NT2/D1 (cell line): ENCODE measurements around the gene IPPK.

Source experiments
- DNase-seq: peaks from one replicate; pipeline ENCODE4 v3.0.0-alpha.2; 2011; ENCODE audit warnings: low read depth, low spot score
- H3K27me3 ChIP-seq: 2 replicates; pipeline ENCODE4 v1.6.0; 2011; ENCODE audit warnings: mild to moderate bottlenecking; ENCODE audit not compliant: insufficient read length, insufficient read depth
- H3K36me3 ChIP-seq: 2 replicates; pipeline ENCODE4 v1.6.1; 2011; ENCODE audit warnings: mild to moderate bottlenecking, low read length, mixed read lengths; ENCODE audit not compliant: insufficient read depth, insufficient read length
- H3K4me1 ChIP-seq: 2 replicates; pipeline ENCODE4 v1.5.1; 2011; ENCODE audit not compliant: insufficient read depth, insufficient read length
- H3K4me3 ChIP-seq: 2 replicates; pipeline ENCODE4 v1.5.1; 2011; ENCODE audit warnings: low read depth; ENCODE audit not compliant: insufficient read length
- H3K9ac ChIP-seq: 2 replicates; pipeline ENCODE4 v1.6.0; 2011; ENCODE audit warnings: low read depth; ENCODE audit not compliant: insufficient read length
- H3K9me3 ChIP-seq: 2 replicates; pipeline ENCODE4 v1.5.1; 2011; ENCODE audit warnings: mild to moderate bottlenecking, low read length; ENCODE audit not compliant: insufficient read depth
- SUZ12 ChIP-seq: IDR thresholded peaks from 2 replicates; pipeline ENCODE4 v1.6.1; 2011; ENCODE audit not compliant: insufficient read length, insufficient read depth; ENCODE audit errors: extremely low read depth
- YY1 ChIP-seq: IDR thresholded peaks from 2 replicates; pipeline ENCODE4 v1.6.1; 2011; ENCODE audit not compliant: insufficient read length, insufficient read depth
- ZNF274 ChIP-seq: IDR thresholded peaks from 2 replicates; pipeline ENCODE4 v1.6.1; 2011; ENCODE audit warnings: mild to moderate bottlenecking, low read depth, low read length

The IPPK gene

GRCh38 chr9:92648474-92648971, 21.4 kb downstream of the IPPK start:
- H3K9ac ChIP-seq: no peak overlapping the region
- TF ChIP-seq ZNF274 (no peak), YY1 (no peak), SUZ12 (no peak)
- H3K9me3 ChIP-seq: no peaks in the 10 kb centered on the region
- H3K4me3 ChIP-seq: no peak overlapping the region
- DNase-seq: no peak
- no peaks in the 10 kb centered on the region for H3K27me3 ChIP-seq
- peaks cover 81% of the 10 kb centered on the region for H3K36me3 ChIP-seq
- no peaks in the 10 kb centered on the region for H3K4me1 ChIP-seq

DNA sequence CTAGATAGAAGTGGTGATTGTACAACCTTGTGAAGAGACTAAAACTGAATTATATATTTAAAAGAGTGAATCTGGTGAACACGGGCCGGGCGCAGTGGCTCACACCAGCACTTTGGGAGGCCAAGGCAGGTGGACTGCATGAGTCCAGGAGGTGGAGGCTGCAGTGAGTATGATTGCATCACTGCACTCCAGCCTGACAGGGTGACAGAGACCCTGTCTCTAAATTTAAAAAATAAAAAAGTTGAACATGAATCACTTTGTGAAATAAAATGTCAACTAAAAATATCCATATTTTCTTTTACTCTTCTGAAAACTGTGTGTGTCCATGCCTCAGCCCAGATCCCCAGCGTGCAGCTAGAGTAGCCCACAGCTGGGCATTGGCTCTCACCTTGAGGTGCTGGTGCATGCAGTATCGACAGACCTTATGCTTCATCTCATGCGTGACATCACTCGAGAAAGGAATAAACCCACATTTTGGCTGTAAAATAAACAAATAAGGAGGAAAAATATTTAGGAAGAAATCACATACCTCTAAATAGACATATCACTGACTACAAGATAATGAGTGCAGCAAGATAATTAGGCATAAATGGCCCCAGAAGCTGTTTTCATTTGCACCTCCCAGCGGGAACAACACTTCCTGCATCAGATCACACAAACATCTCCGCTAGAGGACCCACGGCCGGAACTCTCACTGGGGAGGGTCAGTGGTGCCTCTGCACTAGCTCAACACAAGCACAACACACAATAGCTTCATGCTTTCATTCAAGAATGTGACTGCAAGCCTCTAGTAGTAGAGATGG, 22.1 kb downstream of the IPPK start:
- no peak for DNase-seq
- TF ChIP-seq ZNF274: no peak
- TF ChIP-seq YY1: no peak
- no peak for TF ChIP-seq SUZ12
- Histone ChIP-seq H3K9me3 (no peaks in the 10 kb centered on the region), H3K4me1 (no peaks in the 10 kb centered on the region), H3K9ac (no peak overlapping the region), H3K27me3 (no peaks in the 10 kb centered on the region), H3K36me3 (peaks cover 81% of the 10 kb centered on the region), H3K4me3 (no peak overlapping the region)

DNA sequence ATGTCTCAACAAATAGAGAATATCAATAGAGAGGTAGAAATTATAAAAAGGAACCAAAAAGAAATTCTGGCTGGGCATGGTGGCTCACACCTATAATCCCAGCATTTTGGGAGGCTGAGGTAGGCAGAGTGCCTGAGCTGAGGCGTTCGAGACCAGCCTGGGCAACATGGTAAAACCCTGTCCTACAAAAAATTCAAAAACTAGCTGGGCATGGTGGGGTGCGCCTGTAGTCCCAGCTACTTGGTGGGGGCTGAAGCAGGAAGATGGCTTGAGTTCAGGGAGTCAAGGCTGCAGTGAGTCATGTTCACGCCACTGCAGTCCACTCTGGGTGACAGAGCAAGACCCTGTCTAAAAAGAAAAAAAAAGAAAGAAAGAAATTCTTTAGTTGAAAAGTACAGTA, 24.9 kb downstream of the IPPK start:
- TF ChIP-seq YY1 (no peak), SUZ12 (no peak), ZNF274 (no peak)
- Histone ChIP-seq H3K27me3 (no peaks in the 10 kb centered on the region), H3K4me1 (no peaks in the 10 kb centered on the region), H3K4me3 (no peak overlapping the region), H3K9me3 (no peaks in the 10 kb centered on the region), H3K36me3 (peaks cover 87% of the 10 kb centered on the region), H3K9ac (no peak overlapping the region)
- DNase-seq: no peak

DNA sequence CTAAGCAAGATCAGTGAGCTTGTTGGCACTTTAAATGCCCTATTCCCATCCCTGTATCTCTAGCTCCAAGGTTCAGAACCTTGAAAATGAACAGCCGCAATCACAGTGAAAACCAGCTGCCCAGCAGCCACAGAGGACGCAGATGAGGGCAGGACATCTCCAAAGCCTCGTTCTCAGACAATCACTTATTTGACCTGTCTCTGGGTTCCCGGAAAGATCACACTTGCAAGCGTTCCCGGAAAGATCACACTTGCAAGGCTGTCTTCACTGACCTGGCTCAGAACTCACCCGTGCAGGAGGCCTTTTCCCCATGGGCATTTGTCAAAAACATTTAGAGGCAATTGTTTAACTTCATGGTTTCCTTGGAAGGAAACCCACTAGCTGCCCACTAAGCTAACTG, 25.7 kb downstream of the IPPK start:
- Histone ChIP-seq H3K4me3 (no peak overlapping the region), H3K27me3 (no peaks in the 10 kb centered on the region), H3K4me1 (no peaks in the 10 kb centered on the region), H3K9me3 (no peaks in the 10 kb centered on the region), H3K36me3 (peaks cover 90% of the 10 kb centered on the region), H3K9ac (no peak overlapping the region)
- no peak for DNase-seq
- TF ChIP-seq YY1 (no peak), SUZ12 (no peak), ZNF274 (no peak)

GRCh38 chr9:92642564-92642963, 27.4 kb downstream of the IPPK start:
- no peaks in the 10 kb centered on the region for H3K27me3 ChIP-seq

DNA sequence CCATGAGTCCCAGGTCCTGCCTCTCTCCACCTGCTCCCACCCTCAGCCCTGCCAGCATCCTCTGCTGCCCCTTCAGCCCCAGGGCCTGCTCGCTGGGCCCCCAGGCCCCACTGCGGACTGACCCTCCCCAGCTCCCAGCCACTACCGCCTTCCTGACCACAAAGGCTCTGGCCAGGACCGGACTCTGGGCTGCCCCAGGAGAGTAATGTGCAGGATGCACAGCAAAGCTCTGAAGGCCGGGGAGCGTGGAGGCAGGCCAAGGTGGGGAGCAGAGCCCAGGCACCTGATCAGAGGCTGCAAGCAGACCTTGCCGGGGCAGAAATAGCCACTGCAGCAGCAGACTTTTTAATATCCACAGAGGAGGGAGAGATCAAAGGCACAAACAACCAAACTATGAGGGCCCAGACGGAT, 27.9 kb downstream of the IPPK start:
- TF ChIP-seq SUZ12 (no peak), YY1 (no peak), ZNF274 (no peak)
- Histone ChIP-seq H3K27me3 (no peaks in the 10 kb centered on the region), H3K9ac (no peak overlapping the region), H3K4me3 (no peak overlapping the region), H3K36me3 (peaks cover 89% of the 10 kb centered on the region), H3K9me3 (no peaks in the 10 kb centered on the region), H3K4me1 (no peaks in the 10 kb centered on the region)
- DNase-seq: no peak

More at GRCh38 chr9:92642564-92642963, 27.4 kb downstream of the IPPK start:
- no peak for DNase-seq
- no peak overlapping the region for H3K4me3 ChIP-seq
- H3K4me1 ChIP-seq: no peaks in the 10 kb centered on the region
- TF ChIP-seq ZNF274 (no peak), SUZ12 (no peak), YY1 (no peak)
- peaks cover 89% of the 10 kb centered on the region for H3K36me3 ChIP-seq
- H3K9me3 ChIP-seq: no peaks in the 10 kb centered on the region
- H3K9ac ChIP-seq: no peak overlapping the region

- Histone ChIP-seq H3K9ac (no peak overlapping the region), H3K4me3 (no peak overlapping the region), H3K4me1 (no peaks in the 10 kb centered on the region), H3K9me3 (no peaks in the 10 kb centered on the region), H3K36me3 (peaks cover 92% of the 10 kb centered on the region), H3K27me3 (no peaks in the 10 kb centered on the region)
- no peak for TF ChIP-seq YY1
- TF ChIP-seq ZNF274: no peak
- TF ChIP-seq SUZ12: no peak
- DNase-seq: no peak
Observed at GRCh38 chr9:92641092-92641809, 28.7 kb downstream of the IPPK start.
